Neural cell (in vitro differentiated cells): ENCODE results near the gene FXYD1. TPM values are rescaled to one million over a fixed set of nuclear protein-coding genes. Genes with fewer than 3 reads are reported as not detected.

Experiments used
- H2AFZ ChIP-seq: fragments of 200-600, 300-800 bp; sonication (generic), shearing (Covaris generic); 2 replicates; pipeline ENCODE4 v1.6.0; 2014; ENCODE audit warnings: low read depth, mild to moderate bottlenecking, antibody characterized with exemption, low read length, moderate library complexity
- H3F3A ChIP-seq: fragments of 200-600 bp; shearing (Covaris generic); 2 replicates; pipeline ENCODE4 v1.6.1; 2016; ENCODE audit warnings: mild to moderate bottlenecking, moderate library complexity, mixed read lengths, antibody characterized with exemption, low read length; ENCODE audit not compliant: insufficient read depth, poor library complexity, severe bottlenecking
- H3K27ac ChIP-seq: fragments of 200-600, 300-800 bp; sonication (generic), shearing (Covaris generic); 2 replicates; pipeline ENCODE4 v1.5.1; 2014; ENCODE audit warnings: mild to moderate bottlenecking, low read length, moderate library complexity
- H3K27me3 ChIP-seq: fragments of 300-800, 200-600 bp; sonication (generic), shearing (Covaris generic); 2 replicates; pipeline ENCODE4 v1.6.0; 2014; ENCODE audit warnings: mild to moderate bottlenecking, low read depth, low read length, moderate library complexity; ENCODE audit not compliant: insufficient read depth
- H3K36me3 ChIP-seq: fragments of 300-800, 200-600 bp; sonication (generic), shearing (Covaris generic); 2 replicates; pipeline ENCODE4 v1.5.1; 2014; ENCODE audit warnings: mild to moderate bottlenecking, antibody characterized with exemption, low read length, moderate library complexity; ENCODE audit not compliant: insufficient read depth
- H3K4me2 ChIP-seq: fragments of 300-800, 200-600 bp; sonication (generic), shearing (Covaris generic); 2 replicates; pipeline ENCODE4 v1.6.0; 2014; ENCODE audit warnings: mild to moderate bottlenecking, low read length
- H3K4me3 ChIP-seq: fragments of 300-800, 200-600 bp; sonication (generic), shearing (Covaris generic); 2 replicates; pipeline ENCODE4 v1.5.1; 2014; ENCODE audit warnings: mild to moderate bottlenecking, low read length, moderate library complexity
- H3K79me2 ChIP-seq: fragments of 200-600 bp; shearing (Covaris generic); replicated peaks from 2 replicates; pipeline ENCODE4 v1.6.0; 2014; ENCODE audit warnings: mild to moderate bottlenecking, low read length, moderate library complexity; ENCODE audit not compliant: insufficient read depth
- H3K9ac ChIP-seq: fragments of 300-800, 200-600 bp; sonication (generic), shearing (Covaris generic); 2 replicates; pipeline ENCODE4 v1.6.1; 2016; ENCODE audit warnings: mild to moderate bottlenecking, low read length, mixed read lengths
- H3K9me2 ChIP-seq: fragments of 200-600 bp; shearing (Covaris generic); 2 replicates; pipeline ENCODE4 v1.6.1; 2016; ENCODE audit warnings: mild to moderate bottlenecking, low read length, mixed read lengths; ENCODE audit not compliant: insufficient read depth
- H3K9me3 ChIP-seq: fragments of 200-600, 300-800 bp; sonication (generic), shearing (Covaris generic); 2 replicates; pipeline ENCODE4 v1.6.1; 2016; ENCODE audit warnings: mild to moderate bottlenecking, mixed run types, low read length, moderate library complexity, mixed read lengths
- H4K20me1 ChIP-seq: fragments of 200-600 bp; shearing (Covaris generic); 2 replicates; pipeline ENCODE4 v1.6.1; 2016; ENCODE audit warnings: mild to moderate bottlenecking, mixed run types; ENCODE audit not compliant: insufficient read depth
- CTCF ChIP-seq: fragments of 450-650 bp; IDR thresholded peaks from 2 replicates; pipeline ENCODE4 v1.5.1; 2014; ENCODE audit warnings: antibody characterized with exemption, mild to moderate bottlenecking, moderate library complexity; ENCODE audit not compliant: poor library complexity, severe bottlenecking
- EP300 ChIP-seq: fragments of 450-650 bp; conservative IDR thresholded peaks from 2 replicates; pipeline ENCODE4 v1.6.1; 2014; ENCODE audit warnings: antibody characterized with exemption, mild to moderate bottlenecking, moderate library complexity; ENCODE audit not compliant: poor library complexity, severe bottlenecking
- MXI1 ChIP-seq: fragments of 450-650 bp; conservative IDR thresholded peaks from 2 replicates; pipeline ENCODE4 v1.6.1; 2014; ENCODE audit warnings: antibody characterized with exemption, mild to moderate bottlenecking; ENCODE audit not compliant: poor library complexity, severe bottlenecking
- POLR2AphosphoS5 ChIP-seq: IDR thresholded peaks from 2 replicates; pipeline ENCODE4 v1.6.1; 2012
- RAD21 ChIP-seq: fragments of 450-650 bp; conservative IDR thresholded peaks from 2 replicates; pipeline ENCODE4 v1.6.1; 2014; ENCODE audit warnings: antibody characterized with exemption, mild to moderate bottlenecking, moderate library complexity
- REST ChIP-seq: IDR thresholded peaks from 2 replicates; pipeline ENCODE4 v1.6.1; 2012; ENCODE audit warnings: borderline replicate concordance
- SMC3 ChIP-seq: fragments of 450-650 bp; conservative IDR thresholded peaks from 2 replicates; pipeline ENCODE4 v1.6.1; 2014; ENCODE audit warnings: antibody characterized with exemption, mild to moderate bottlenecking, moderate library complexity; ENCODE audit not compliant: poor library complexity
- TAF1 ChIP-seq: IDR thresholded peaks from 2 replicates; pipeline ENCODE4 v1.6.1; 2012; ENCODE audit warnings: low read depth
- polyA plus RNA-seq: library from polyadenylated mRNA; depleted of rRNA; stranded (reverse); fragments of >200 nt; gene quantifications from 2 replicates; pipeline ENCODE4 v1.2.3, GENCODE V29; 2014

Gene FXYD1
- polyA plus RNA-seq, 1 donor from 2014 or later = not detected

GRCh38 chr19:35124098-35125060, 14.2 kb upstream of the FXYD1 start:
- no peak overlapping the region for H3K9ac ChIP-seq

More at GRCh38 chr19:35124098-35125060, 14.2 kb upstream of the FXYD1 start:
- no peaks in the 10 kb centered on the region for H3K36me3 ChIP-seq
- H3K9me3 ChIP-seq = no peaks in the 10 kb centered on the region
- H3F3A ChIP-seq = no peaks in the 10 kb centered on the region
- H3K79me2 ChIP-seq = no peaks in the 10 kb centered on the region
- H3K27me3 ChIP-seq = no peaks in the 10 kb centered on the region
- TF ChIP-seq EP300 = no peak
- TF ChIP-seq TAF1 = no peak
- TF ChIP-seq RAD21 = no peak
- TF ChIP-seq POLR2AphosphoS5 = no peak
- TF ChIP-seq CTCF = no peak
- no peak for TF ChIP-seq SMC3
- TF ChIP-seq MXI1 = no peak
- no peak for TF ChIP-seq REST
- H2AFZ ChIP-seq = no peak overlapping the region
- H4K20me1 ChIP-seq = no peaks in the 10 kb centered on the region
- no peak overlapping the region for H3K4me3 ChIP-seq
- H3K27ac ChIP-seq = no peak overlapping the region
- no peaks in the 10 kb centered on the region for H3K9me2 ChIP-seq
- H3K4me2 ChIP-seq = no peak overlapping the region
